ENCODE results near the gene PHF24. TPM values are rescaled to one million over a fixed set of nuclear protein-coding genes. Genes with fewer than 3 reads are reported as not detected.
A peak's percentile ranks its signal among the peaks of the same experiment; 100 is the strongest.

Gene PHF24
- total RNA-seq, 1 experiment from 2014 or later: not detected

- Histone ChIP-seq H3K4me3 (ENCODE audit: low read length) (no peak overlapping the region), H3K9me2 (replicated peaks; ENCODE audit: insufficient read depth, low read length) (no peaks in the 10 kb centered on the region), H3K79me2 (ENCODE audit: low read length) (no peaks in the 10 kb centered on the region), H3K36me3 (ENCODE audit: insufficient read depth, low read length) (no peaks in the 10 kb centered on the region), H4K20me1 (ENCODE audit: insufficient read depth, low read depth, low read length) (peaks cover 5% of the 10 kb centered on the region; the same call in 1 of the 2 replicates), H3K9ac (ENCODE audit: low read length) (no peak overlapping the region), H2AFZ (ENCODE audit: low read length) (no peak overlapping the region), H3K27me3 (ENCODE audit: low read length) (no peaks in the 10 kb centered on the region), H3K9me3 (ENCODE audit: low read length) (no peaks in the 10 kb centered on the region), H3K27ac (ENCODE audit: low read length) (no peak overlapping the region), H3K4me1 (ENCODE audit: low read length) (peaks cover 49% of the 10 kb centered on the region), H3K4me2 (ENCODE audit: low read depth, low read length, poor library complexity, severe bottlenecking) (no peak overlapping the region)
- peak; percentile 70 for DNase-seq
Measured at GRCh38 chr9:34986540-34987047, 28.5 kb downstream of the PHF24 start.

- Histone ChIP-seq H3K4me2 (ENCODE audit: low read depth, low read length, poor library complexity, severe bottlenecking) (no peak overlapping the region), H3K9ac (ENCODE audit: low read length) (no peak overlapping the region), H4K20me1 (ENCODE audit: insufficient read depth, low read depth, low read length) (peaks cover 9% of the 10 kb centered on the region; the same call in 1 of the 2 replicates), H2AFZ (ENCODE audit: low read length) (no peak overlapping the region), H3K9me3 (ENCODE audit: low read length) (no peaks in the 10 kb centered on the region), H3K36me3 (ENCODE audit: insufficient read depth, low read length) (no peaks in the 10 kb centered on the region), H3K9me2 (replicated peaks; ENCODE audit: insufficient read depth, low read length) (no peaks in the 10 kb centered on the region), H3K27me3 (ENCODE audit: low read length) (no peaks in the 10 kb centered on the region), H3K4me3 (ENCODE audit: low read length) (no peak overlapping the region), H3K4me1 (ENCODE audit: low read length) (peaks cover 49% of the 10 kb centered on the region), H3K27ac (ENCODE audit: low read length) (no peak overlapping the region), H3K79me2 (ENCODE audit: low read length) (no peaks in the 10 kb centered on the region)
- no peak for DNase-seq
Measured at GRCh38 chr9:34987160-34987901, 29.2 kb downstream of the PHF24 start.

GRCh38 chr9:34988218-34989002, 30.3 kb downstream of the PHF24 start:
- peak overlapping the region; percentile 92 for H2AFZ ChIP-seq (ENCODE audit: low read length)
- H4K20me1 ChIP-seq (ENCODE audit: insufficient read depth, low read depth, low read length): peaks cover 9% of the 10 kb centered on the region; the same call in 1 of the 2 replicates
- no peaks in the 10 kb centered on the region for H3K27me3 ChIP-seq (ENCODE audit: low read length)
- peak overlapping the region; percentile 70 for H3K9ac ChIP-seq (ENCODE audit: low read length)
- no peak overlapping the region for H3K27ac ChIP-seq (ENCODE audit: low read length)
- H3K79me2 ChIP-seq (ENCODE audit: low read length): no peaks in the 10 kb centered on the region
- peak overlapping the region; percentile 75 for H3K4me3 ChIP-seq (ENCODE audit: low read length)
- H3K9me3 ChIP-seq (ENCODE audit: low read length): no peaks in the 10 kb centered on the region
- peak; percentile 57 for DNase-seq
- H3K9me2 ChIP-seq (replicated peaks; ENCODE audit: insufficient read depth, low read length): no peaks in the 10 kb centered on the region
- peak overlapping the region; percentile 87 for H3K4me2 ChIP-seq (ENCODE audit: low read depth, low read length, poor library complexity, severe bottlenecking)
- no peaks in the 10 kb centered on the region for H3K36me3 ChIP-seq (ENCODE audit: insufficient read depth, low read length)
- peaks cover 41% of the 10 kb centered on the region for H3K4me1 ChIP-seq (ENCODE audit: low read length)

- Histone ChIP-seq H3K27me3 (ENCODE audit: low read length) (no peaks in the 10 kb centered on the region), H3K79me2 (ENCODE audit: low read length) (no peaks in the 10 kb centered on the region), H2AFZ (ENCODE audit: low read length) (peak within 1 kb of the TSS; percentile 92), H3K4me3 (ENCODE audit: low read length) (peak within 1 kb of the TSS; percentile 75), H3K9me3 (ENCODE audit: low read length) (no peaks in the 10 kb centered on the region), H4K20me1 (ENCODE audit: insufficient read depth, low read depth, low read length) (peaks cover 9% of the 10 kb centered on the region; the same call in 1 of the 2 replicates), H3K27ac (ENCODE audit: low read length) (no peak within 1 kb of the TSS), H3K9ac (ENCODE audit: low read length) (peak within 1 kb of the TSS; percentile 83), H3K4me2 (ENCODE audit: low read depth, low read length, poor library complexity, severe bottlenecking) (peak within 1 kb of the TSS; percentile 87), H3K4me1 (ENCODE audit: low read length) (peaks cover 38% of the 10 kb centered on the region), H3K9me2 (replicated peaks; ENCODE audit: insufficient read depth, low read length) (no peaks in the 10 kb centered on the region), H3K36me3 (ENCODE audit: insufficient read depth, low read length) (no peaks in the 10 kb centered on the region)
- peak; percentile 99 for DNase-seq
Measured at GRCh38 chr9:34989003-34989945, 31.2 kb downstream of the PHF24 start, which contains the start of gene DNAJB5. TSS of gene DNAJB5 (plus strand) at chr9:34989745. CDS start at chr9:34990631, 886 bp downstream.

GRCh38 chr9:34989946-34990635, 32.0 kb downstream of the PHF24 start:
- peak overlapping the region; percentile 75 for H3K4me3 ChIP-seq (ENCODE audit: low read length)

GRCh38 chr9:34990908-34991606, 33.0 kb downstream of the PHF24 start:
- no peaks in the 10 kb centered on the region for H3K9me2 ChIP-seq (replicated peaks; ENCODE audit: insufficient read depth, low read length)
- peak; percentile 52 for DNase-seq
- H3K27ac ChIP-seq (ENCODE audit: low read length): no peak overlapping the region
- peaks cover 9% of the 10 kb centered on the region; the same call in 1 of the 2 replicates for H4K20me1 ChIP-seq (ENCODE audit: insufficient read depth, low read depth, low read length)
- peaks cover 38% of the 10 kb centered on the region for H3K4me1 ChIP-seq (ENCODE audit: low read length)
- no peak overlapping the region for H3K9ac ChIP-seq (ENCODE audit: low read length)
- H3K4me2 ChIP-seq (ENCODE audit: low read depth, low read length, poor library complexity, severe bottlenecking): peak overlapping the region; percentile 87
- no peaks in the 10 kb centered on the region for H3K9me3 ChIP-seq (ENCODE audit: low read length)
- H3K4me3 ChIP-seq (ENCODE audit: low read length): no peak overlapping the region
- H2AFZ ChIP-seq (ENCODE audit: low read length): no peak overlapping the region
- no peaks in the 10 kb centered on the region for H3K27me3 ChIP-seq (ENCODE audit: low read length)
- no peaks in the 10 kb centered on the region for H3K79me2 ChIP-seq (ENCODE audit: low read length)
- H3K36me3 ChIP-seq (ENCODE audit: insufficient read depth, low read length): no peaks in the 10 kb centered on the region

More at GRCh38 chr9:34989946-34990635, 32.0 kb downstream of the PHF24 start:
- peak overlapping the region; percentile 87 for H3K4me2 ChIP-seq (ENCODE audit: low read depth, low read length, poor library complexity, severe bottlenecking)
- no peak overlapping the region for H2AFZ ChIP-seq (ENCODE audit: low read length)
- H3K27ac ChIP-seq (ENCODE audit: low read length): no peak overlapping the region
- H3K27me3 ChIP-seq (ENCODE audit: low read length): no peaks in the 10 kb centered on the region
- H3K9me2 ChIP-seq (replicated peaks; ENCODE audit: insufficient read depth, low read length): no peaks in the 10 kb centered on the region
- H3K4me1 ChIP-seq (ENCODE audit: low read length): peaks cover 38% of the 10 kb centered on the region
- no peaks in the 10 kb centered on the region for H3K9me3 ChIP-seq (ENCODE audit: low read length)
- peaks cover 9% of the 10 kb centered on the region; the same call in 1 of the 2 replicates for H4K20me1 ChIP-seq (ENCODE audit: insufficient read depth, low read depth, low read length)
- peak; percentile 72 for DNase-seq
- H3K9ac ChIP-seq (ENCODE audit: low read length): peak overlapping the region; percentile 83
- no peaks in the 10 kb centered on the region for H3K36me3 ChIP-seq (ENCODE audit: insufficient read depth, low read length)
- H3K79me2 ChIP-seq (ENCODE audit: low read length): no peaks in the 10 kb centered on the region

All from Karpas-422 (cell line).